Adrenal gland (tissue), 5 donors: ENCODE measurements around the gene SMTNL2.

ENCODE experiments used
- CTCF ChIP-seq, 6 experiments: fragments of 450-650 bp in 4 of 6; fragments of 200-600 bp in 2 of 6; sonication (generic) in 1 of 6; IDR thresholded peaks; 1 replicate in 5 of 6; 2 replicates in 1 of 6; pipeline versions ENCODE4 v1.5.1 to v1.8.0; 2016 to 2021; ENCODE audit warnings: antibody characterized with exemption in 6 of 6, mild to moderate bottlenecking in 2 of 6, moderate library complexity in 1 of 6
- POLR2A ChIP-seq, 2 donors: fragments of 450-650 bp; IDR thresholded peaks; one replicate each; pipeline ENCODE4 v1.6.1; 2017; ENCODE audit warnings: antibody characterized with exemption in 2 of 2, mild to moderate bottlenecking in 2 of 2, moderate library complexity in 1 of 2
- donor health status: DM: no; HTN: no; CAD: no.

DNA sequence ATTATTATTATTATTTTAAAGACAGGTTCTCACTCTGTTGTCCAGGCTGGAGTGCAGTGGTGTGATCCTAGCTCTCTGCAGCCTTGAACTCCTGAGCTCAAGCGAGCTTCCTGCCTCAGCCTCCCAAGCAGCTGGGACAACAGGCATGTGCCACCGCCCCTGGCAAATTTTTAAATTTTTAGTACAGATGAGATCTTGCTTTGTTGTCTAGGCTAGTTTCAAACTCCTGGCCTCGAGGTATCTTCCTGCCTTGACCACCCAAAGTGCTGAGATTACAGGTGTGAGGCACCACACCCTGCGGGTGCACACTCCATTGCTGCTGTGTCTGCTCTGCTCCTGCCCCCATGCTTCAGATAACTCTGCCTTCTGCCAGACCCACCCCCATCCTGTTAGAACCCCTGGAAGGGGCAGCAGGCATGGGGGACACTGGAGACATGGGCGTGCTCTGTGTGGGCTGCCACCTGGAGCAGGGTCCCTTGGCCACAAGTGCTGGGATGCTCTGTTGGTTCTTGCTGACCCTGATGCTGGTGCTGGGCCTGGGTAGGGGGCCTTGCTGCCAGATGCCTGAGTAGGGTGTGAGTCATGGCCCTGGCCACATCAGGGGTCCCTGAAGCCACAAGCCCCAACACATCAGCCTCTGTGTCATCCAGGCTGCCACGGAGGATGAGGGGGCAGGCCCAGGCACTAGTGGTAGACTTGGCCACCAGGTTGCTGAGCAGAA lies 26.5 kb upstream of the SMTNL2 start:
- TF ChIP-seq CTCF (IDR thresholded peaks at IDR 0.05) = no peak
- TF ChIP-seq POLR2A (IDR thresholded peaks at IDR 0.05) = no peak
